GM21390 (cell line): Measurements from ENCODE around the gene TUBB3.

ENCODE experiments used
- ATAC-seq: cut with Tn5 transposase; IDR thresholded peaks from one replicate; pipeline ENCODE4 v1.9.1; 2021; ENCODE audit not compliant: unreplicated experiment

The TUBB3 gene

GRCh38 chr16:89936981-89937380 lies 13.8 kb downstream of the TUBB3 start:
- ATAC-seq = no peak

GRCh38 chr16:89938175-89938885 lies 15.2 kb downstream of the TUBB3 start:
- no peak for ATAC-seq

- no peak for ATAC-seq
These were observed 21.6 kb downstream of the TUBB3 start for GRCh38 chr16:89944773-89945172.

DNA sequence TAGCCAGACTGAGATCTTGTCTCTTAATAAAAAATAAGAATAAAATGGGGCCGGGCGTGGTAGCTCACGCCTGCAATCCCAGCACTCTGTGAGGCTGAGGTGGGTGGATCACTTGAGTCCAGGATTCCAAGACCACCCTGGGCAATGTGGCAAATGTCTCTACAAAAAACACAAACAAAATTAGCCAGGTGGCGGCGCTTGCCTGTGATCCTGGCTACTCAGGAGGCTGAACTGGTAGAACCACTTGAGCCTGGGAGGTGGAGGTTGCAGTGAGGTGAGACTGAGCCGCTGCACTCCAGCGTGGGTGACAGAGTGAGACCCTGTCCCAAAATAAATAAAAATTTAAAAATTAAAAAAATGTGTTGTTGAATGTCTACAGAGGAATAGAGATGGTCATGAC lies 22.5 kb downstream of the TUBB3 start:
- ATAC-seq = no peak

GRCh38 chr16:89946515-89946914 lies 23.4 kb downstream of the TUBB3 start:
- ATAC-seq = no peak

DNA sequence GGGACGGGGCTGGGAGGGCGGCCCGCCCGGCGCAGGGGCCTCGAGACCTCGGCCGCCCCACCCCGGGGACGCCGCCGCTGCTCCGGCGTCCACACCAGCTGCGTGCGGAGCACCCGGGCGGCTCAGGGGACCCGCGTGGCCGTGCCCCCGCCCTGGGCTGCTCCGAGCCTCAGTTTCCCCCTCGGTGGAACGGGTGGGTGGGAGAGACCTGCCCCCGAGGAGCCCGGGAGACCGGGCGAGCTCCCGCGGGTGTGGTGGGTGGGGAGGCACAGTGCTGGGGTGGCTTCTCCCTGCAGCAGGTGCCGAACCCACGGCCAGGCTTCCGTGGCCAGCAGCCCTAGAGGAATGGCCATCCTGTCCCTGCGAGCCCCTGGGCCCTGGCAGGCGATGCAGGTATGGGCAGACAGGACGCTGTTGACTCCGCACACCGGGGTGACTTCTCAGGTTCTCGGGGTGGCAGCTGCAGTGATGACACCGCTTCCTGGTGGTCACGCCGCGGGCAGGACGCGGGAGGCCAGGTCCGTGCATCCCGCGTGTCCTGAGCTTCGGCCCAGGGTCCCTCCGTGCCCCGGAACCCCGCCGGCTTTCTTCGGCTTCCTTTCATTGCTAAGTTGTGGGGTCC lies 26.1 kb downstream of the TUBB3 start:
- no peak for ATAC-seq

GRCh38 chr16:89949756-89950155 lies 26.6 kb downstream of the TUBB3 start:
- ATAC-seq = no peak

GRCh38 chr16:89951509-89951908 lies 28.4 kb downstream of the TUBB3 start:
- ATAC-seq = no peak

GRCh38 chr16:89952049-89952448 lies 28.9 kb downstream of the TUBB3 start:
- ATAC-seq = no peak

- no peak for ATAC-seq
These were observed 29.4 kb downstream of the TUBB3 start for GRCh38 chr16:89952551-89952950.

DNA sequence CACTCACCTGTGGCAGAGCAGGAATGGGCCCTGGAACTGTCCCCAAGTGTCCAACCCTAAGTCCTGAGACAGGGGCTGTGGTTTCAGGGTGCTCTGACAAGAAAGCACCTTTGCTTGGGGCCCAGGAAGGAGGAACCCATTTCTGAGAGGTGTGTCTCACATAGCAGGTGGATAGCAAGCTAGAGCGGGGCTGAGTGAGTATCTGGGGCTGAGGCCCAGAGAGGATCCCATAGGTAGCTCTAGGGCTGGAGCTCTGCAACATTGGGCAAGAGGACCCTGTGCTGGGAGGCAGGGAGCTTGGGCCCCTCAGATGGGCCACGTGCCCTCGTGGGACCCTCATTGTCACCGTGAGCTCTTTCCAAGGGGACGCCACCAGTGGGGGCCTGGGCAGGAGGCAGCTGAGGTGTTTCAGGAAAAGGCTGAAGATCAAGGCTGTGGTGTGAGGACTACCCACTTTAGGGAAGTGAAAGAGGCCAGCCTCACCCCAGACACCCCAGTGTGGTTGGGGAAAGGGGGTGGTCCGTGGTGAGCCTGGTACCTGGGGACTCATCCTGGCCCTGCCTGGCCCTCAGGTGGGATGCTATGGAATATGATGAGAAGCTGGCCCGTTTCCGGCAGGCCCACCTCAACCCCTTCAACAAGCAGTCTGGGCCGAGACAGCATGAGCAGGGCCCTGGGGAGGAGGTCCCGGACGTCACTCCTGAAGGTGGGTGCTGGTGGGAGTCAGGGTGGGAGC lies 30.7 kb downstream of the TUBB3 start:
- ATAC-seq = no peak

DNA sequence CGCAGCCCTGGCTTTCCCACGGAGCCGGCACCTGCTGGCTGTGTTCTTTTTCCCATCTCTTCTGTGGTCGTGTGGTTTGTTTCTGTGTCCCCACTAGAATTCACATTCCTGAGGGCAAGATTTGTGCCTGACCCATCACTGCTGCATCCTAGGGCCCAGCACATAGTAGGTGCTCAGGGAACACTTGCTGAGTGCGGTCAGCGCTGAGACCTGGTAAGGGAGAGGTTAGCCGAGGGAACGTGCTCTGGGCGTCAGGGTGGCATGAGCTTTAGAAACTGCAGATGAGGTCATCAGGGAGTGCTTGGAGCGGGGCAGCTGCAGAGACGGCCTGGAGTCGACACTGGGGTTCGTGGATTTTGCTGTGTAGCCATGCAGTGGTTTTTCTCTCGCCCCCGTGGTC lies 31.3 kb downstream of the TUBB3 start:
- no peak for ATAC-seq

DNA sequence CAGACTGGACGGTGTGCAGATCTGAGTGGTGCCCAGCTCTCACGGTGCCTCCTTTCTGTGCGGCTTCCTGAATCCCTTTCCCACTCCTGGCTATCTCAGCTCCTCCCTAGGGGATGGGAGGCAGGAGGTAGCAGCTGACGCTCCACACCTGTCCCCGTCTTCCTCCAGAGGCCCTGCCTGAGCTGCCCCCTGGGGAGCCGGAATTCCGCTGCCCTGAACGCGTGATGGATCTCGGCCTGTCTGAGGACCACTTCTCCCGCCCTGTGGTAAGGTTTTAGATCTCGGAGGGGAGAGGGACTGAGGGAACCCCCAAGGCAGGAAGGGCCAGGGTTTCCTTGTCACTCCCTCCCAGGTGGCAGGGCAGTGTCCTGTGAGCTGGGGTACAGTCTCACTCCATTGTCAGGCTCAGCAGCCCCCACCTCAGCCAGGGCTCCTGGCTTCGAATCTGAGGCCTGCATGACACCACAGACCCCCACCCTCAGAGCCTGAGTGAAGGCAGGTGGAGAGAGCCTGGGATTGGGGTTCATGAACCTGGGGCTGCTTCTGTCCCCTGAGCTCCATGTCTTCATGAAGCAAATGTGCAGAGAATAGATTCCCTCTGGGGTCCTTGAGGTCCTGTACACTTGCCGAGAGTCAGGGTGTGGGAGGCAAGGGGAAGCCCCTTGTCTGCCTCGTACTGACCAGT lies 32.0 kb downstream of the TUBB3 start:
- ATAC-seq = no peak

DNA sequence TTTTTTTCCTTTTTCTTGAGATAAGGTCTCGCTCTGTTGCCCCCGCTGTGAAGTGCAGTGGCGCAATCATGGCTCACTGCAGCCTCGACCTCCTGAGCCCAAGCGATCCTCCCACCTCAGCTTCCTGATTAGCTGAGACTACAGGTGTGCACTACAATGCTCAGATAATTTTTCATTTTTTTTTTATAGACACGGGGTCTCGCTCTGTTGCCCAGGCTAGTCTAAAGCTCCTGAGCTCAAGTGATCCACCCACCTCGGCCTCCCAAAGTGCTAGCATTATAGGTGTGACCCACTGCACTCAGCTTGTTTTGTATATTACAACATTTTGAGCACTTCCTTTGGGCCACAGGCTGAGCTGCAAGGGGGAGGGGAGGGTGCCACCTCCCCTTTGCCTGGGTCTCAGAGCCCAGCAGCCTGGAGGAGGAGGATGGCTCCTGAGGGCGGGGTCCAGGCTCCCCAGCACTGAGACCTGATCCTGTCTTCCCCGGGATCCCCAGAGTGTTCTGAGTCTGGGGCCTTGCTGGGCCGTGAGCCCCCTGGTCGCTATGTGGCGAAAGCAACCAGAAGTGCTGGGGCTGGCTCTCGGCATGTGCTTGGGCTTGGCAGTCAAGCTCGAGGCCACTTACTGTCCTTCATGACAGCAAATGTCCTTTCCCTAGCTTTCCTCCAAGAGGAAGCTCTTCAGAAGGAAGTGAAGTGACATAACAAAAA lies 33.5 kb downstream of the TUBB3 start:
- no peak for ATAC-seq

- no peak for ATAC-seq
These were observed 34.2 kb downstream of the TUBB3 start for GRCh38 chr16:89957216-89957785.

DNA sequence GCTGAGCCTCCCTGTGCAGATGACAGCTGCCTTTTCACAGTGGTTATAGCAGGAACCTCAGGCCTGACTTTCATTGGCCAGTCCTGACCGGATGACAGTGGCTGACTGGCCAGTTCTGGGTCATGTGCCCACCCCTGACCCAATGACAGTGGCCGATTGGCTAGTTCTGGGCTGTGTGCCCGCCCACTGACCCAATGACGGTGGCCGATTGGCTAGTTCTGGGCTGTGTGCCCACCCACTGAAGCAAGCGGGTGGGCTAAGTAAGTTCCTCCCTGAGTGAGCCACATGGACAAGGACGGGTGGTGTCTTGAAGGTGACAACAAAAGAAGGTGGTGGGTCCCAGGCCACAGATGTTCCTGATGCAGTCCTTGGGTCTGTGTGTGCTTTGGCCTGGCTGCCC lies 34.9 kb downstream of the TUBB3 start:
- no peak for ATAC-seq

GRCh38 chr16:89958596-89958995 lies 35.5 kb downstream of the TUBB3 start:
- ATAC-seq = no peak

GRCh38 chr16:89960966-89961365 lies 37.8 kb downstream of the TUBB3 start:
- no peak for ATAC-seq

- ATAC-seq = no peak
These were observed 38.8 kb downstream of the TUBB3 start for GRCh38 chr16:89961920-89962319.

- ATAC-seq = no peak
These were observed 39.8 kb downstream of the TUBB3 start for GRCh38 chr16:89962754-89963498.
